NAMALWA (cell line): ENCODE results near the gene ATP2A3.
A peak's percentile ranks its signal among the peaks of the same experiment; 100 is the strongest.
"Not testable (repeated sequence)": the region's sequence is repeated elsewhere in the genome, so short reads cannot be mapped to it uniquely, and the experiment has no call there.

Experiments
- DNase-seq: peaks from one replicate; pipeline ENCODE4 v3.0.0-alpha.2; 2015; ENCODE audit warnings: low spot score

ATP2A3 gene

GRCh38 chr17:3954976-3955672 lies 9.1 kb downstream of the ATP2A3 start:
- DNase-seq = no peak

- DNase-seq = no peak
These were observed 10.2 kb downstream of the ATP2A3 start for GRCh38 chr17:3954086-3954485.

GRCh38 chr17:3953542-3953941 lies 10.7 kb downstream of the ATP2A3 start:
- no peak for DNase-seq

GRCh38 chr17:3952186-3952585 lies 12.1 kb downstream of the ATP2A3 start:
- no peak for DNase-seq

GRCh38 chr17:3951420-3951819 lies 12.8 kb downstream of the ATP2A3 start:
- no peak for DNase-seq

GRCh38 chr17:3951003-3951402 lies 13.2 kb downstream of the ATP2A3 start:
- DNase-seq = no peak

GRCh38 chr17:3950584-3950983 lies 13.7 kb downstream of the ATP2A3 start:
- DNase-seq = no peak

- no peak for DNase-seq
These were observed 14.8 kb downstream of the ATP2A3 start for GRCh38 chr17:3949418-3949817.

- not testable (repeated sequence) for DNase-seq
These were observed 15.7 kb downstream of the ATP2A3 start for GRCh38 chr17:3948551-3948950.

- DNase-seq = no peak
These were observed 16.9 kb downstream of the ATP2A3 start for GRCh38 chr17:3947318-3947810.

GRCh38 chr17:3946711-3947235 lies 17.5 kb downstream of the ATP2A3 start:
- DNase-seq = no peak

- peak; percentile 40 for DNase-seq
These were observed 19.5 kb downstream of the ATP2A3 start for GRCh38 chr17:3944485-3945388.

- no peak for DNase-seq
These were observed 20.9 kb downstream of the ATP2A3 start for GRCh38 chr17:3943240-3943891.

- no peak for DNase-seq
These were observed 23.1 kb downstream of the ATP2A3 start for GRCh38 chr17:3940965-3941698.

- DNase-seq = no peak
These were observed 26.9 kb downstream of the ATP2A3 start for GRCh38 chr17:3937359-3937758.

GRCh38 chr17:3935825-3936355 lies 28.3 kb downstream of the ATP2A3 start:
- no peak for DNase-seq

GRCh38 chr17:3935140-3935542 lies 29.1 kb downstream of the ATP2A3 start:
- DNase-seq = peak; percentile 53

- DNase-seq = no peak
These were observed 34.5 kb downstream of the ATP2A3 start for GRCh38 chr17:3929764-3930163.

- DNase-seq = no peak
These were observed 35.1 kb downstream of the ATP2A3 start for GRCh38 chr17:3929181-3929580.

GRCh38 chr17:3928406-3928805 lies 35.8 kb downstream of the ATP2A3 start:
- DNase-seq = no peak

GRCh38 chr17:3927628-3928340 lies 36.5 kb downstream of the ATP2A3 start:
- no peak for DNase-seq
